Aorta (tissue), 5 donors: Measurements from ENCODE around the gene DPEP3. TPM values are rescaled to one million over a fixed set of nuclear protein-coding genes. Genes with fewer than 3 reads are reported as not detected.
A peak's percentile ranks its signal among the peaks of the same experiment; 100 is the strongest.
"Not testable (repeated sequence)": the region's sequence is repeated elsewhere in the genome, so short reads cannot be mapped to it uniquely, and the experiment has no call there.

Source experiments
- ATAC-seq: fragments of 200-7000 bp; cut with Tn5 transposase; one replicate; pipeline ENCODE4 v1.9.1; 2022; ENCODE audit warnings: moderate library complexity; ENCODE audit not compliant: low FRiP score
- DNase-seq, 2 donors: peaks; one replicate each; pipeline ENCODE4 v3.0.0-alpha.2; 2020
- H3K27ac ChIP-seq, 2 donors: one replicate each; pipeline ENCODE4 v1.5.1; 2013; ENCODE audit warnings: low read length in 2 of 2, mild to moderate bottlenecking in 2 of 2, moderate library complexity in 2 of 2, control low read depth in 1 of 2, inconsistent platforms in 1 of 2, low read depth in 1 of 2
- H3K27me3 ChIP-seq, 2 donors: one replicate each; pipeline ENCODE4 v1.6.1; 2013; ENCODE audit warnings: control low read depth in 1 of 2, low read length in 1 of 2, mild to moderate bottlenecking in 1 of 2, moderate library complexity in 1 of 2; ENCODE audit not compliant: insufficient read depth in 2 of 2, control insufficient read depth in 1 of 2
- H3K36me3 ChIP-seq, 2 donors: one replicate each; pipeline ENCODE4 v1.6.1; 2013; ENCODE audit warnings: control low read depth in 1 of 2, low read length in 1 of 2, mild to moderate bottlenecking in 1 of 2; ENCODE audit not compliant: insufficient read depth in 2 of 2, control insufficient read depth in 1 of 2
- H3K4me1 ChIP-seq, 2 donors: one replicate each; pipeline ENCODE4 v1.6.1; 2013; ENCODE audit warnings: low read length in 2 of 2, control low read depth in 1 of 2, mild to moderate bottlenecking in 1 of 2, moderate library complexity in 1 of 2; ENCODE audit not compliant: insufficient read depth in 2 of 2, control insufficient read depth in 1 of 2
- H3K4me3 ChIP-seq, 2 donors: one replicate each; pipeline ENCODE4 v1.5.1; 2013; ENCODE audit warnings: low read length in 2 of 2, control low read depth in 1 of 2, mild to moderate bottlenecking in 1 of 2
- H3K9me3 ChIP-seq: one replicate; pipeline ENCODE4 v1.6.1; 2013; ENCODE audit warnings: mild to moderate bottlenecking, low read length; ENCODE audit not compliant: control insufficient read depth
- WGBS, 2 donors: extraction: QIAGEN DNeasy Blood & Tissue Kit; methylation state at CpG; one replicate each; pipeline ENCODE4 v1.1.7; 2013; 5-methylcytosine and 5-hydroxymethylcytosine counted together
- intact Hi-C, 2 donors: fragments of 100-400 bp; cut with DNase I; formaldehyde crosslinking; loops; one replicate each; pipeline versions ENCODE4 v1.14.2 to v1.15.0; 2022
- polyA plus RNA-seq, 2 donors: library from polyadenylated mRNA; stranded (reverse); fragments of 200-250 nt; gene quantifications; one replicate each; pipeline ENCODE4 v1.2.3, GENCODE V29; 2013
- total RNA-seq, 2 donors: library from RNA; stranded (reverse); fragmentation: NEBNext Ultra II Directional; extraction: Animal tissue kit (Norgen Biotek cat#: 25700); gene quantifications; one replicate each; pipeline ENCODE4 v1.2.1, GENCODE V29; 2021
- donor health status: healthy with polysubstance abuse.
- donor health status: Bipolar disorder and iron deficiency.
- donor health status: DM: no; HTN: no; CAD: no.
- donor health status: DM: no; HTN: no; CAD: no.
- donor health status: DM: yes; HTN: yes; CAD: no.

DPEP3 gene
- total and polyA plus RNA-seq, 4 donors = not detected

- Histone ChIP-seq H3K9me3 (no peaks in the 10 kb centered on the region), H3K27me3 (no peaks in the 10 kb centered on the region), H3K4me1 (no peaks in the 10 kb centered on the region), H3K4me3 (no peak overlapping the region), H3K27ac (no peak overlapping the region), H3K36me3 (peaks cover 0 to 6% of the 10 kb centered on the region in 2 donors)
- intact Hi-C loops = no loop called here
- no peak for DNase-seq
- ATAC-seq = no peak
- 89 to 91% methylated on average over 5 of the region's 5 CpGs for WGBS, 2 donors
These were observed 39.7 kb downstream of the DPEP3 start for GRCh38 chr16:67940446-67941089.

DNA sequence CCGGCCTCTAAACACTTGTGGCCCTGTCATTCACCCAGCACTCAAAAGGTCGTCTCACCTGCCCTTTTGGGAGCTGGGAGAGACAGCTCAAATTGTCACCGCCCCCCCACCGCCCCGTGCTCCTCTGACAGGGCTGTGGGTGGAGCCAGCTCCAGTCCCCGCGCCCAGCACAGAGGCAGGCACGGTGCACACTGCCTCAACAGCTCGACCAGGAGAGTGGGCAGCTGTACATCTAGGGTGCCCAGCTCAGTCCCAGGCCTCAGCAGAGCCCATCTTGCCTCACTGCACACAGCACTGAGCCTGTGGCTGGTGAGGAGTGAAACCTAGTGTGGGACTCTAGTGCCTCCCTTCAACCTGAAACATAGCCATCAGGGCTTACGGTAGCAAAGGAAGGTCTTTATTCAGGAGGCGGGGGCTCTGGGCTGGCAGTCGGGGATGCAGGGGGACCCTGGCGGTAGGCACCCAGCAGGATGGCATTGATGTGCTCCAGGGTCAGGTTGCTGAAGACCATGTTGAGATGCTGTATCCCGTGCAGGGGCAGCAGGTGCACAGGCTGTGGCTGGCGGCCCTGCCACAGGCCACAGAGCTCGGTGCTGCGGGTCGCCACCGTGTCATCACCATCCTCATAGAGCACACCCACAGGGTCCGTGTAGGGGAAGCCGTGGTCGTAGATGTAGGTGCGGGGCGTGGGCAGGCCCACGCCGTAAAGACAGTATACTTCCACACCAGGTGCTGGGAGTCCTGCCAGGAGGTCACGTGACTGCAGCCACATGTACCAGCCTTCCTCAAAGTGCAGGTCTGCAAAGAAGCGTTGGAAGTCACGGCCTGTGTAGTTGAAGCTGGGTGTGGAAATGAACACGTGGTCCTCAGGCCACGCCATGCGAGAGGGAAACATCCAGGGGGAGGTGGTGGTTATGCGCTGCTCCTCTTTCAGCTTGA lies 40.5 kb downstream of the DPEP3 start:
- no peak for ATAC-seq
- Histone ChIP-seq H3K4me1 (no peaks in the 10 kb centered on the region), H3K36me3 (peaks cover 0 to 6% of the 10 kb centered on the region in 2 donors), H3K4me3 (no peak overlapping the region), H3K9me3 (no peaks in the 10 kb centered on the region), H3K27me3 (no peaks in the 10 kb centered on the region), H3K27ac (no peak overlapping the region)
- intact Hi-C loops = no loop called here
- DNase-seq = peak in 1 of 2 donors; percentile 71
- WGBS, 2 donors = 74% methylated on average over 33 of the region's 33 CpGs

GRCh38 chr16:67937713-67938112 lies 42.6 kb downstream of the DPEP3 start:
- H3K9me3 ChIP-seq, H3K27me3 ChIP-seq, ATAC-seq, H3K4me1 ChIP-seq, H3K27ac ChIP-seq, H3K36me3 ChIP-seq, H3K4me3 ChIP-seq, DNase-seq, intact Hi-C loops: not testable (repeated sequence)
- WGBS, 2 donors = 73 to 86% methylated on average over 5 of the region's 5 CpGs

GRCh38 chr16:67936880-67937605 lies 43.3 kb downstream of the DPEP3 start:
- H3K36me3 ChIP-seq = peaks cover 0 to 2% of the 10 kb centered on the region in 2 donors
- peak overlapping the region; percentile 46 to 58 for H3K4me3 ChIP-seq
- intact Hi-C loops = no loop called here
- no peaks in the 10 kb centered on the region for H3K27me3 ChIP-seq
- no peaks in the 10 kb centered on the region for H3K4me1 ChIP-seq
- DNase-seq (peak in 1 of 2 donors; percentile 73), ATAC-seq (no peak)
- peak overlapping the region; percentile 18 to 65 for H3K27ac ChIP-seq
- WGBS, 2 donors = 43 to 45% methylated on average over 6 of the region's 6 CpGs
- no peaks in the 10 kb centered on the region for H3K9me3 ChIP-seq

- peak within 1 kb of the TSS; percentile 46 to 58 for H3K4me3 ChIP-seq
- 0 to 1% methylated on average over 54 of the region's 54 CpGs for WGBS, 2 donors
- no peaks in the 10 kb centered on the region for H3K9me3 ChIP-seq
- H3K36me3 ChIP-seq = peaks cover 0 to 2% of the 10 kb centered on the region in 2 donors
- peak; percentile 83 to 85 for DNase-seq
- H3K4me1 ChIP-seq = no peaks in the 10 kb centered on the region
- intact Hi-C loops = no loop called here
- peak within 1 kb of the TSS; percentile 18 to 65 for H3K27ac ChIP-seq
- peak; percentile 51 for ATAC-seq
- H3K27me3 ChIP-seq = no peaks in the 10 kb centered on the region
These were observed 44.0 kb downstream of the DPEP3 start, which contains the start of gene PSMB10 for GRCh38 chr16:67936124-67936879. Gene PSMB10, minus strand, starts transcription at chr16:67936850. Its CDS starts 101 bp downstream, at chr16:67936749.

- WGBS, 2 donors = 0 to 1% methylated on average over 55 of the region's 55 CpGs
- DNase-seq (peak; percentile 96 to 98), ATAC-seq (peak; percentile 95)
- intact Hi-C loops = no loop called here
- H3K9me3 ChIP-seq = no peaks in the 10 kb centered on the region
- H3K27ac ChIP-seq = peak overlapping the region in 1 of 2 donors; percentile 65
- peaks cover 0 to 2% of the 10 kb centered on the region in 2 donors for H3K36me3 ChIP-seq
- peak overlapping the region; percentile 46 to 58 for H3K4me3 ChIP-seq
- H3K4me1 ChIP-seq = no peaks in the 10 kb centered on the region
- no peaks in the 10 kb centered on the region for H3K27me3 ChIP-seq
These were observed 44.7 kb downstream of the DPEP3 start for GRCh38 chr16:67935402-67936123.

GRCh38 chr16:67935101-67935401 lies 45.2 kb downstream of the DPEP3 start:
- H3K4me1 ChIP-seq = no peaks in the 10 kb centered on the region
- H3K27ac ChIP-seq = peak overlapping the region in 1 of 2 donors; percentile 8
- 7 to 8% methylated on average over 13 of the region's 13 CpGs for WGBS, 2 donors
- peak overlapping the region in 1 of 2 donors; percentile 49 for H3K4me3 ChIP-seq
- ATAC-seq = peak; percentile 11
- no peaks in the 10 kb centered on the region for H3K36me3 ChIP-seq
- H3K9me3 ChIP-seq = no peaks in the 10 kb centered on the region
- no peaks in the 10 kb centered on the region for H3K27me3 ChIP-seq
- peak in 1 of 2 donors; percentile 68 for DNase-seq
- intact Hi-C loops = no loop called here
